ENCODE measurements around the gene MAD1L1.
A peak's percentile ranks its signal among the peaks of the same experiment; 100 is the strongest.

The MAD1L1 gene

DNA sequence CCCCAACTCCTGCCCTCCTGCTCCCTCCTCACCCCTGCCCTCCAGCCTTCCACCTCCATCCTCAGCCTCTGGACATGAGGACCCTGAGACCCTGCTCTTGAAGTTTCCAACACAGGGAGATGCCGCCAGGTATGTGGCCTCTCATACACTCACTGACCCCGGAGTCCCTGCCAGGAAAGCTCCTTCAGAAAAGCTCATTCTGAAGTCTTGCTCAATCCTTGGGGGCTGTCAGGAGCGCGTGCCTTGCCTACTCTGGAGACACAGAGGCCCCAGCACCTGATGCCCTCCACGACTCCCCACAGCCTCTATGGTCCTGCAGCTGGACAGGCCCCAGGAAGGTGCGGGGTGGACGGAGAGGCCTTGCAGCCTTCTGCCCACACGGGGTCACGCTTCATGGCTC, 20.3 kb upstream of the MAD1L1 start:
- ATAC-seq (ENCODE audit: low read depth) (no peak), DNase-seq (ENCODE audit: low spot score) (no peak)
- Histone ChIP-seq H3K27me3 (ENCODE audit: insufficient read depth, poor library complexity, severe bottlenecking) (no peaks in the 10 kb centered on the region), H3K36me3 (ENCODE audit: low read depth) (no peaks in the 10 kb centered on the region), H3K27ac (ENCODE audit: poor library complexity, severe bottlenecking) (no peak overlapping the region), H3K4me3 (ENCODE audit: severe bottlenecking) (no peak overlapping the region), H3K9me3 (ENCODE audit: severe bottlenecking) (no peaks in the 10 kb centered on the region), H3K4me1 (ENCODE audit: insufficient read depth, poor library complexity, severe bottlenecking) (peaks cover 9% of the 10 kb centered on the region)
- TF ChIP-seq, protein P1, sequence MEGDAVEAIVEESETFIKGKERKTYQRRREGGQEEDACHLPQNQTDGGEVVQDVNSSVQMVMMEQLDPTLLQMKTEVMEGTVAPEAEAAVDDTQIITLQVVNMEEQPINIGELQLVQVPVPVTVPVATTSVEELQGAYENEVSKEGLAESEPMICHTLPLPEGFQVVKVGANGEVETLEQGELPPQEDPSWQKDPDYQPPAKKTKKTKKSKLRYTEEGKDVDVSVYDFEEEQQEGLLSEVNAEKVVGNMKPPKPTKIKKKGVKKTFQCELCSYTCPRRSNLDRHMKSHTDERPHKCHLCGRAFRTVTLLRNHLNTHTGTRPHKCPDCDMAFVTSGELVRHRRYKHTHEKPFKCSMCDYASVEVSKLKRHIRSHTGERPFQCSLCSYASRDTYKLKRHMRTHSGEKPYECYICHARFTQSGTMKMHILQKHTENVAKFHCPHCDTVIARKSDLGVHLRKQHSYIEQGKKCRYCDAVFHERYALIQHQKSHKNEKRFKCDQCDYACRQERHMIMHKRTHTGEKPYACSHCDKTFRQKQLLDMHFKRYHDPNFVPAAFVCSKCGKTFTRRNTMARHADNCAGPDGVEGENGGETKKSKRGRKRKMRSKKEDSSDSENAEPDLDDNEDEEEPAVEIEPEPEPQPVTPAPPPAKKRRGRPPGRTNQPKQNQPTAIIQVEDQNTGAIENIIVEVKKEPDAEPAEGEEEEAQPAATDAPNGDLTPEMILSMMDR (IDR thresholded peaks at IDR 0.05; ENCODE audit: poor library complexity, severe bottlenecking): no peak

DNA sequence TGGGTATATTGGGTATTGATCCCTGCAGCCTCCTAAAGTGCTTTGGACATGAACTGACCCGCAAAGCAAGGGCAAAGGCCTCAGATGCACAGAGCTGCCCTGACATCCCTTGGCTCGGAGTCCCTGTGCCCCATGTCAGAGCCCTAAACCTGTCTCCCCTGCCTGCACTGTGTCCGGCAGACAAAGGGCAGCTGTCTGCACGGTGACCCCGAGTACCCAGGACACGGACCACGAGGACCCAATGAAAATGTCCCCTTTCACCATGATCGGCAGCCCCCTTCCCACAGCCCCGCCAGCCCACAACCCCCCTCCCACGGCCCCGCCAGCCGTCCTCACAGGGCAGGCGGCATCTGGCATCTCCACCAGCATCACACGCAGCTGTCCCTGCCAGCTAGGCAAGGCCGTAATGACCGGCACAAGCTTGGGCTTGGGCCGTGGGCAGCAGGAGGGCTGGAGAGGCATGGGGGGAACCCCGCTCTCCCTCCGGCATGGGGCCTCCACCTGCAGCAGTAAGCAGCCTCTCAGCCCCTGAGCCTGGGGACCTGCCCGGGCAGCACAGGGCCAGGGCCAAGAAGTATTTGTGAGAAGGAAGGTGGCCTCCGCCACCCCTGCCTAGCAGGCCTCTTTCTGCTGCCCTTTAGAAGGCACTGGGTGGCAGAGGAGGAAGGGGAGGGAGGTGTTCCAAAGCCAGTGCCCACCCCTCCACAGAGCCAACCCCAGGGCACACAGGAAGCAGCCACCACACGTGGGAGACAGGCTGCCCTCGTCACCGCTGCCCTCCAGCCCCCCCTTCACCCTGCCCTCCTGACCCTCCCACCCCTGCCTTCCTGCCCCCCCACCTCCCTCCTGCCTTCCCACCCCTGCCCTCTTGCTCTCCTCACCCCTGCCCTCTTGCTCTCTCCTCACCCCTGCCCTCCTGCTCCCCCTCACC, 19.4 kb upstream of the MAD1L1 start:
- no peak for DNase-seq (ENCODE audit: low spot score)
- H3K36me3 ChIP-seq (ENCODE audit: low read depth): no peaks in the 10 kb centered on the region
- H3K4me3 ChIP-seq (ENCODE audit: severe bottlenecking): no peak overlapping the region
- H3K27ac ChIP-seq (ENCODE audit: poor library complexity, severe bottlenecking): no peak overlapping the region
- ATAC-seq (ENCODE audit: low read depth): no peak
- no peaks in the 10 kb centered on the region for H3K27me3 ChIP-seq (ENCODE audit: insufficient read depth, poor library complexity, severe bottlenecking)
- H3K4me1 ChIP-seq (ENCODE audit: insufficient read depth, poor library complexity, severe bottlenecking): peaks cover 9% of the 10 kb centered on the region
- no peaks in the 10 kb centered on the region for H3K9me3 ChIP-seq (ENCODE audit: severe bottlenecking)
- TF ChIP-seq, protein P1 (IDR thresholded peaks at IDR 0.05; ENCODE audit: poor library complexity, severe bottlenecking): no peak

DNA sequence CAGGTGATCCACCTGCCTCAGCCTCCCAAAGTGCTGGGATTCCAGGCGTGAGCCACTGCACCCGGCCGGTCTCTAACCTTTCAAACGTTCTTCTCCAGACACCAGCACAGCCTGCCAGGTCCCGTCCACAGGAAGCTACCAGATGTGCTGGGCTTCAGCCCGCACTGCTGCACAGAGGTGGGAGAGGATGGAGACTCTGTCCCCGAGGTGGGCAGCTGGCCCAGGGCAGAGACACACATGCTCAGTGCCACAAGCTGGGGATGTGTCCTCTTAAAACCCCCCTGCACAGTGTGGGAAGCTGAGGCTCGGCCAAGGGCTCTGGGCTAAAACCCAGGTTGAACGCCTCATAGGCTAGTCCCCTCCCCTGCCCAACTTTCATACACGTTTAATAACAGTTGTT, 18.6 kb upstream of the MAD1L1 start:
- no peak for ATAC-seq (ENCODE audit: low read depth)

DNA sequence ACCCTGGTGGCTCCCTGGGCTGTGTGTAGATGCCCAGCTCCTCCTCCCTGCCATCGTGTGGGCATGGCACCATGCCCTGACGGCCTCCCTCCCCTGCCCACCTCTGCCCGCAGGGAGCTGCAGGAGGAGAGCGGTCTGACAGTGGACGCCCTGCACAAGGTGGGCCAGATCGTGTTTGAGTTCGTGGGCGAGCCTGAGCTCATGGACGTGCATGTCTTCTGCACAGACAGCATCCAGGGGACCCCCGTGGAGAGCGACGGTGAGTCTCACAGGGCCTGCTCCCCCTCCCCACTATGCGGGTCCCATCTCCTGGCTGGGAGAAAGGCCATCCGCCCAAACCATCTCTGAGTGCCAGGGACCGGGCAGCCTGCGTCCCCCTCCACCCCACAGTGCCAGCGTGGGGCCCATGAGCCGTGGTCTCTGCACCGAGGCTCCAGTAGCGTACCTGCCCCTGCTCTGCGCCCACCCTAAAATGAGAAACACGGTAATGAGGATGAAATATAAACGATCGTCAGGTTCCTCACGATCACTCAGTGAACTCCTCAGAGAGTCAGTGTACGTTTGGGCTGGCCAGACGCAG, 17.1 kb upstream of the MAD1L1 start:
- peaks cover 9% of the 10 kb centered on the region for H3K4me1 ChIP-seq (ENCODE audit: insufficient read depth, poor library complexity, severe bottlenecking)
- no peaks in the 10 kb centered on the region for H3K36me3 ChIP-seq (ENCODE audit: low read depth)
- no peaks in the 10 kb centered on the region for H3K27me3 ChIP-seq (ENCODE audit: insufficient read depth, poor library complexity, severe bottlenecking)
- H3K4me3 ChIP-seq (ENCODE audit: severe bottlenecking): no peak overlapping the region
- H3K27ac ChIP-seq (ENCODE audit: poor library complexity, severe bottlenecking): peak overlapping the region; percentile 68
- ATAC-seq (ENCODE audit: low read depth) (no peak), DNase-seq (ENCODE audit: low spot score) (peak; percentile 64)
- H3K9me3 ChIP-seq (ENCODE audit: severe bottlenecking): no peaks in the 10 kb centered on the region
- TF ChIP-seq, protein P1 (IDR thresholded peaks at IDR 0.05; ENCODE audit: poor library complexity, severe bottlenecking): no peak

More for the DNA sequence above, 18.6 kb upstream of the MAD1L1 start:
- H3K27me3 ChIP-seq (ENCODE audit: insufficient read depth, poor library complexity, severe bottlenecking): no peaks in the 10 kb centered on the region
- DNase-seq (ENCODE audit: low spot score): no peak
- no peak overlapping the region for H3K4me3 ChIP-seq (ENCODE audit: severe bottlenecking)
- TF ChIP-seq, protein P1 (IDR thresholded peaks at IDR 0.05; ENCODE audit: poor library complexity, severe bottlenecking): no peak
- H3K9me3 ChIP-seq (ENCODE audit: severe bottlenecking): no peaks in the 10 kb centered on the region
- H3K4me1 ChIP-seq (ENCODE audit: insufficient read depth, poor library complexity, severe bottlenecking): peaks cover 9% of the 10 kb centered on the region
- no peak overlapping the region for H3K27ac ChIP-seq (ENCODE audit: poor library complexity, severe bottlenecking)
- H3K36me3 ChIP-seq (ENCODE audit: low read depth): no peaks in the 10 kb centered on the region

All from RWPE2 (cell line).